Measurements from ENCODE around the gene C19orf38. TPM values are rescaled to one million over a fixed set of nuclear protein-coding genes. Genes with fewer than 3 reads are reported as not detected.

Gene C19orf38
- total and polyA plus RNA-seq, 9 of the 15 experiments (the other 6 are each of a cell fraction or from before 2014, with no cell fraction given): 0.14 to 0.18 TPM; not detected in 7

- peak; percentile 56; the same call in 1 of the 2 replicates for TF ChIP-seq RREB1 (CRISPR knock-in tag; IDR thresholded peaks at IDR 0.05)
- TF ChIP-seq GTF2F1 (IDR thresholded peaks at IDR 0.05; ENCODE audit: low read depth, low read length): no peak
- TF ChIP-seq ZNF280B (CRISPR knock-in tag; IDR thresholded peaks at IDR 0.05): no peak
- TF ChIP-seq POU5F1 (IDR thresholded peaks at IDR 0.05; ENCODE audit: borderline replicate concordance, low read depth, low read length, partially characterized antibody): peak; percentile 88
- 0 out of 2 replicates have a peak, but pooled peaks have one; percentile 63 for TF ChIP-seq CREB5 (CRISPR knock-in tag; IDR thresholded peaks at IDR 0.05)
- TF ChIP-seq HMG20A (CRISPR knock-in tag; conservative IDR thresholded peaks at IDR 0.05): 0 out of 2 replicates have a peak, but pooled peaks have one; percentile 53
- peak; percentile 77 for TF ChIP-seq ZBTB1 (CRISPR knock-in tag; IDR thresholded peaks at IDR 0.05; ENCODE audit: borderline replicate concordance, low read depth)
- TF ChIP-seq ATF1 (CRISPR knock-in tag; IDR thresholded peaks at IDR 0.05): peak; percentile 40; the same call in 1 of the 2 replicates
- peak; percentile 95 for TF ChIP-seq ATF1 (tag; IDR thresholded peaks at IDR 0.05)
- peak; percentile 71 for TF ChIP-seq ZZZ3 (IDR thresholded peaks at IDR 0.05)
- no peak for TF ChIP-seq NFYB (IDR thresholded peaks at IDR 0.05; ENCODE audit: extremely low read depth, insufficient read length)
- TF ChIP-seq TEAD2 (tag; IDR thresholded peaks at IDR 0.05): peak; percentile 46; the same call in 1 of the 2 replicates
- TF ChIP-seq PKNOX1 (IDR thresholded peaks at IDR 0.05): no peak
- peak; percentile 93 for TF ChIP-seq ZNF644 (tag; IDR thresholded peaks at IDR 0.05; ENCODE audit: low read depth)
- peak; percentile 99 for TF ChIP-seq MTA3 (IDR thresholded peaks at IDR 0.05; ENCODE audit: borderline replicate concordance)
- TF ChIP-seq E2F5 (CRISPR knock-in tag; IDR thresholded peaks at IDR 0.05): peak; percentile 99
These were observed 11.5 kb upstream of the C19orf38 start (continued) for GRCh38 chr19:10836479-10837330.

All from K562 (cell line).